Activated naive CD8-positive, alpha-beta T cell treated with anti-CD3 and anti-CD28 coated beads, Interleukin-2, amount 50 U/mL, for 16 hours (primary cell): ENCODE data around the gene PHKG2.
"Not testable (repeated sequence)": the region's sequence is repeated elsewhere in the genome, so short reads cannot be mapped to it uniquely, and the experiment has no call there.

Experiments
- DNase-seq: peaks from one replicate; pipeline ENCODE4 v3.0.0-alpha.2; 2020; ENCODE audit warnings: low read depth, low spot score

PHKG2 gene, protein sequence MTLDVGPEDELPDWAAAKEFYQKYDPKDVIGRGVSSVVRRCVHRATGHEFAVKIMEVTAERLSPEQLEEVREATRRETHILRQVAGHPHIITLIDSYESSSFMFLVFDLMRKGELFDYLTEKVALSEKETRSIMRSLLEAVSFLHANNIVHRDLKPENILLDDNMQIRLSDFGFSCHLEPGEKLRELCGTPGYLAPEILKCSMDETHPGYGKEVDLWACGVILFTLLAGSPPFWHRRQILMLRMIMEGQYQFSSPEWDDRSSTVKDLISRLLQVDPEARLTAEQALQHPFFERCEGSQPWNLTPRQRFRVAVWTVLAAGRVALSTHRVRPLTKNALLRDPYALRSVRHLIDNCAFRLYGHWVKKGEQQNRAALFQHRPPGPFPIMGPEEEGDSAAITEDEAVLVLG

DNA sequence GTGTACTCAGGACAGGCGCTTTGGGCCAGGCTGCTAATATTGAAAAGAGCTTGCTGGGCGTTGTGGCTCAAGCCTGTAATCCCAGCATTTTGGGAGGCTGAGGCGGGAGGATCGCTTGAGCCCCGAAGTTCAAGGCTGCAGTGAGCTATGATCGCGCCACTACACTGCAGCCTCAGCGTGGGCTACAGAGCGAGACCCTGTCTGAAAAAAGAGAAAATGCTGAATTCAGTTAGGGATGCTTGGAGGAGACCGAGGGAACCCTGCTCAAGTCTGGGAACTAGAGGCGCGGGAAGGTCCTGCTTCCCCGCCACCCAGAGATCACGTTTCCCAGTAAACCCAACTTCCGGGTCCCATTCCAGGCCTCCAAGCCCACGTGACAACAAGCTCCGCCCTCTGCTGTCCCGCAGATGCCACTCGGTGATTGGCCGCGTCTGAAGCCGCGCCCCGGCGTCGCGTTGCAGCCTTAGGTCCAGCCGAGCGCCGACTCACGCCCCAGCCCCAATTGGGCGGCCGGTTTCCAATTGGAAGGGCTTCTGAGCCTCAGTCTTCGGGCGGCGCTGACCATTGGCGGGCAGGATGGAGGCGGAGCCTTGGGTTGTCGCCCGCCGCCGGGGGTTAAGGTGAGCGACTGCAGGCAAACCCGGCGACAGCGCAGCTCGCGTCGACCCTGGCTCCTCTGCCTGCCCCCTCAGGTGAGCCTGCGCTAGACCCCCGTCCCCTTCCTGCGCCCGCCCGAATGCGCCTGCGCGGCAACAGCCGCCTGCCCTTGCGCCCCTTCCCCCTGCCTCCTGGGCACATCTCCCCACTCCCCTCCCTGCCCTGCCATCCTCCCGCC lies at the start of gene PHKG2:
Gene PHKG2 (plus strand): TSS at position 627 of the 835 bp plus-strand sequence. CDS start 396 bp downstream, outside the sequence.
- peak; percentile 92 for DNase-seq

DNA sequence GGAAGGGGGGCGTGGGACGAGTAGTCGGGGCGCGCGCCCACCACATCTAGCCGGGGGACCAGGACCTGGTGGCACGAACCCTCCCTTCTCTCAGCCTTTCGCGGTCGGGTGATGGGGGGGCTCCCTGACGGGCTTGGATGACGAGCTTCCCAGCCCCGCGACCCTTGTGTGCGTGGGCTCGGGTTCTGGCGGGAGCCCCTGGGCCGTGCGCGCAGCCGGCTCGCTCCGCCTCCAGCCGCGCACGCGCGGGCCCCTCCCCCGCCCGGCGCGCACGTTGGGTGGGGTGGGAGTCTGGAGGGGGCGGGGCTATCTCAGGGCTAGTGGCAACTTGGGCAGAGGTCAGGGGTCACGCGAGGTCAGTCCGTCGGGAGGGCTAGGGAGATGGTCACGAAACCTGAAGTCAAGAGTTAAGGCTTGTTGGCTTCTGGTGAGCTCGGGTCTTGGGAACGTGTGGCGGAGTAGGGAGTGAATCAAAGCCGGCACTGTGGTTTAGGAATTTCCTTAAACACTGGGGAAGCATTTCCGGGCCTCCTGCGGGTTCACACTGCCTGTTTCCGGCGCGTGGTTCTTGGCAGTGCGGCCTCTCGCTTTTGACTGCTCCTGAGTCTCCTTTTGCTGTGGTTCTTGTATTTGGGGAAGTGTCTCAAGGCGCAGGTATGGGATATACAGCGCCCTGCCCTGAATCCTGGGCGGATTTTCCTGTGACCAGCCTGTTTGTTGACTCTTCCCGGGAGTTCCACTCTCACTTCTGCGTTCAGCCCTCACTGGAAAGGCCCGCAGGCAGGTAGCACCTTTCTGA lies 49.2 kb upstream of the PHKG2 start, which contains the start of gene SRCAP:
Gene SRCAP (plus strand): TSS at position 356 of the 799 bp plus-strand sequence. CDS start 1,654 bp downstream, outside the sequence.
- peak; percentile 62 for DNase-seq

DNA sequence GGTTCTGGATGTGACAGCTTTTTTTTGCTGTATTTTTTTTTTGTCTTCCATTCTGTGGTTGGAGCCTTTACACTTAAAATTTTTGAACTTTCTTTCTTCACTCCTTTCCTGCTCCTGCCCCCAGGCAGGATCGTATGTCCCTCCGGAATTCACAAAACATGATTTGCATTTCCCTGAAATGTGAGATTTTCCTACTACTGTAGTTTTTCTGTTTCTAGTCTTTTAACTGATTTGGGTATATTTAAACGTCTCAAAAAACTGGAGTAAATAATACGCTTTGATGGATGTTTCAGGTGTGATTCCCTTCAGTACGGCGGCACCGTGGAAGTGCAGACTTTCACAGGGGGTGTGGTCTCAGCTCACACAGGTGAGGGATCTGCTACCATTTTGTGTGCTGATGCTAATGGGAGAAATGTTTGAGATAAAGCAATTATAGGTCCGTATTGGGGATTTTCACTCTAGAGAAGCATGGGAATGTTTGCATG lies 48.6 kb upstream of the PHKG2 start:
- DNase-seq, result no peak

DNA sequence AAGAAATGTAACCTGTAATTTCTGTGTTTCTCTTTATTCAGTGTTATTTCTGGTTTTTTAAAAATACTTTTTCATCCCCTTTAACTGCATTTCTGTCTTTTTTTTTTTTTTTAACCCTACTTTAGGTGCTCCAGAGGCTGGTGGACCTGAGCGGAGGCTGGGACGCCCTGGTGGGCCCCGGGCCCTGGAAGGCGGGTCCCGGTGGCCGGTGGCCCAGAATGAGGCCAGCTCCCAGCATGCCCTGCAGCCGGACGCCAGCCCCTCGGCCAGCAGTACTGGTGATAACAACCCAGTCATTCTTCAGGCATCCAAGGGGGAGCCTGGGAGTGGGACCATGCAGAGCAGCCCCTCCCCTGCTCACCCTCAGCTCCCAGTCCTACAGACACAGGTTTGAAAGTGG lies 47.7 kb upstream of the PHKG2 start:
- DNase-seq, result no peak

DNA sequence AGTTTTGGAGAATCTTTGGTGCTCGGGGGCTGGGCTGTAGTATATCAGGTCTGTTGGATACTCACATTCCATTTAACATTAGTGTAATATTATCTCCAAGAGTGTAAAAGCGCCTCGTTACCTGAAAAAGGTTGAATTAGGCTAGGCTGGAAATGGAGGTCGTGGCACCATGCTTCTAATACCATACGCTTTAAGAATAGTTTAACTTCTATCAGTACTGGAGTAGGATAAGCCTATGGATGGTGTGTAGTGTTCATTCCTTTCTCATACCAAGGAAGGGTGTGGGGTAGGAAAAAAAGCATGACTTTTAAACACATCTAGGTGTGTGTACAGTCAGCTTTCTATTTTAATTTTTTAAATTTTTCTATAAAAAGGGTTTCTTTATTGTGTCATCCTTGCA lies 47.3 kb upstream of the PHKG2 start:
- DNase-seq, result no peak

DNA sequence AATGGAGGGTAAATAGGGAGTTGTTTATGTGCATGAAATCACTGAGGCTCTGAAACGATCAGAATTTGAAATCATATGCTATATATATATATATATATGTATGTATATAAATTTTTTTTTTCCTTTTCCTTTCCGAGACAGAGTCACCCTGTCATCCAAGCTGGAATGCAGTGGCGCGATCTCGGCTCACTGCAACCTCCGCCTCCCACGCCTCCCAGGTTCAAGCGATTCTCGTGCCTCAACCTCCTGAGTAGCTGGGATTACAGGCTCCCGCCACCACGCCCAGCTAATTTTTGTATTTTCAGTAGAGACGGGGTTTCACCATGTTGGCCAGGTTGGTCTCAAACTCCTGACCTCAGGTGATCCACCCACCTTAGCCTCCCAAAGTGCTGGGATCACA lies 45.2 kb upstream of the PHKG2 start:
- DNase-seq, result not testable (repeated sequence)

DNA sequence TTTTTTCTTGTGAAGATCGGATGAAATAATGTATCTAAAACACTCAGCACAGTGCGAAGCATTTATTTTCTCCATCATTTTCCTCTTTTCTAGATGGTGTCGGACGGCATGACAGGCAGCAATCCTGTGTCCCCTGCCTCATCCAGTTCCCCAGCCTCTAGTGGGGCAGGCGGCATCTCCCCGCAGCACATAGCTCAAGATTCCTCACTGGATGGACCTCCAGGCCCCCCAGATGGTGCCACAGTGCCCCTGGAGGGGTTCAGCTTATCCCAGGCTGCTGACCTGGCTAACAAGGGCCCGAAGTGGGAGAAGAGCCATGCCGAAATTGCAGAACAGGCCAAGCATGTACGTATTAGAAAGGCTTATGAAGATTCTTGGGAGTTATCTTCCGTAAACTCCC lies 44.3 kb upstream of the PHKG2 start:
- no peak for DNase-seq

DNA sequence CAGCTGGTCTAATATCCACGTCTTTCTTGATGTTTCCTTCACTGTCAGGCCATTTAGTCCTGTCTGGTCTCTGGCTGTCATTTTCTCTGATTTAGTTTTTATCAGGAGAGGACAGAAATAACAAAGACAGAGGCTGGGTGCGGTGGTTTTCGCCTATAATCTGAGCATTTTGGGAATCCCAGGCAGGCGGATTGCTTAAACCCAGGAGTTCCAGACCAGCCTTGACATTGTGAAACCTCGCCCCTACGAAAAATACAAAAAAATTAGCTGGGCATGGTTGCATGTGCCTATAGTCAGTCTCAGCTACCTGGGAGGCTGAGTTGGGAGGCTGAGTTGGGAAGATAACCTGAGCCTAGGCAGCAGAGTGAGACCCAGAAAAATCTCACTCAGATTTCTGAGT lies 42.2 kb upstream of the PHKG2 start:
- DNase-seq, result no peak

DNA sequence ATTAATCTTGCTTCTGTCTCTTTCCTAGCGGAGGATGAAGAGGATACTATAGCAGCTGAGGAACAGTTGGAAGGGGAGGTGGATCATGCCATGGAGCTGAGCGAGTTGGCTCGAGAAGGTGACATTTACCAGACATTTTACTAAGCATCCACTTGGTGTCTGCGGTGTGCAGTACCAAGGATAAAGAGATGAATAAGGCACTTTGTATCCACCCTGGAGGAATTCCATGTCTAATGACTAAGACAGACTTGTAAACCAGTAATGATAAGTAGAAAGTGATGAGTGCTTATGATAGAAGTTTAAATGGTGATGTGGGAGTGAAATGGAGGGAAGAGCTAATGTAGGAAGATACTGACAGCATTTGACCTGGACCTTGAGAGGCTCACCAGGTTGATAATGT lies 37.3 kb upstream of the PHKG2 start:
- DNase-seq, result no peak

DNA sequence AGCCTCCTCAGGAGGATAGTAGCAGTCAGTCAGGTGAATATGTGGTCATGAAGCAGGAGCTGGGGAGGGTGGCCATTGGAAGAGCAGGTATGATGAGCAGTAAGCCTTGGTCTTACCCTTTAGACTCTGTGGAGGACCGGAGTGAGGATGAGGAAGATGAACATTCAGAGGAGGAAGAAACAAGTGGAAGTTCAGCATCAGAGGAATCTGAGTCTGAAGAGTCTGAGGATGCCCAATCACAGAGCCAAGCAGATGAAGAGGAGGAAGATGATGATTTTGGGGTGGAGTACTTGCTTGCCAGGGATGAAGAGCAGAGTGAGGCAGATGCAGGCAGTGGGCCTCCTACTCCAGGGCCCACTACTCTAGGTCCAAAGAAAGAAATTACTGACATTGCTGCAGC lies 36.5 kb upstream of the PHKG2 start:
- DNase-seq, result no peak

DNA sequence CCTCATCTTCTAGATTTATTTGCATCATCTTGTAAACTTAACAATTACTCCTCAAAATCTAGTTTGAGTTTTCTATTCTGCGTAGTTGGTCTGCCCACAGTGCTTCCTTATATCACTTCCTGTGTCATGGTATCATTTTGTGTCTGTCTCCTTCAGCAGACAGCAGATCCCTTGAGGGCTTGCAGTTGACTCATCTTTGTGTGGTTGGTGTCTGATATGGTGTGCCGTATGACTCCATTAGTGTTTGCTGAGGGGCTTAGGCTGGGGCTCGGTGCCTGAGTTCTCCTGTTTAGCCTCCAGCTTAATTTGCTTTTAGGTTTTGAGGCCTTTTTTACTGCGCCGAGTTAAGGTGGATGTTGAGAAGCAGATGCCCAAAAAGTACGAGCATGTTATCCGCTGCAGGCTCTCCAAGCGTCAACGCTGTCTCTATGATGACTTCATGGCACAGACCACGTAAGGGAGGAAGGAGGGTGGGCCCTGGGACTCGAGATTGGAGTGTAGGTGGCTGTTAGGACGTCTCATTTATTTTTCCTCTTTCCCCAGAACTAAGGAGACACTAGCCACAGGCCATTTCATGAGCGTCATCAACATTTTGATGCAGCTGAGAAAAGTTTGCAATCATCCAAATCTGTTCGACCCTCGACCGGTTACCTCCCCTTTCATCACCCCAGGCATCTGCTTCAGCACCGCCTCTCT lies 32.3 kb upstream of the PHKG2 start:
- DNase-seq, result no peak

DNA sequence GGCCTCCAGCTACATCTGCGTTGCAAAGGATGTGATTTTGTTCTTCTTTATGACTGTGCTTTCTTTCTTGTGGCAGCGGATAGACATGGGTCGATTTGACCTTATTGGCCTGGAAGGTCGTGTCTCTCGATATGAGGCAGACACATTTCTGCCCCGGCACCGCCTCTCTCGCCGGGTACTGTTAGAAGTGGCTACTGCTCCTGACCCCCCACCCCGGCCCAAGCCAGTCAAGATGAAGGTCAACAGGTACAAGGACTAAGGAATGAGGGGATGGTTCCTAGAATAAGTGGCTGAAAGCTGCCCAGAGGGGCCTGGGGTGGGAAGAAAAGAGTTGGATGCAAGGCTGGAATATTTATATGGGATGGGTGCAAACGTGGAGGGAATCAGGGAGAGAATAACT lies 28.1 kb upstream of the PHKG2 start:
- no peak for DNase-seq

DNA sequence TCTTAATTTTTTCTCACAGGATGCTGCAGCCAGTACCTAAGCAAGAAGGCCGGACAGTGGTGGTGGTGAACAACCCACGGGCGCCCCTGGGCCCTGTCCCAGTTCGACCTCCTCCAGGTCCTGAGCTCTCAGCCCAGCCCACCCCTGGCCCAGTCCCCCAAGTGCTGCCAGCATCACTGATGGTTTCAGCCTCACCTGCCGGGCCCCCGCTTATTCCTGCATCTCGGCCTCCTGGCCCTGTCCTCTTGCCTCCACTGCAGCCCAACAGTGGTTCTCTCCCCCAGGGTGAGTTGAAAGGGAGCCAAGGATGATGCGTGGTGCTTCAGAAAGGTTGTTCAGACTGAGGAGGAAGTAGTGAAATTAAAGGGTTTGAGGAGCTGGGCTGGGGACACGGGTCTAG lies 27.5 kb upstream of the PHKG2 start:
- no peak for DNase-seq

DNA sequence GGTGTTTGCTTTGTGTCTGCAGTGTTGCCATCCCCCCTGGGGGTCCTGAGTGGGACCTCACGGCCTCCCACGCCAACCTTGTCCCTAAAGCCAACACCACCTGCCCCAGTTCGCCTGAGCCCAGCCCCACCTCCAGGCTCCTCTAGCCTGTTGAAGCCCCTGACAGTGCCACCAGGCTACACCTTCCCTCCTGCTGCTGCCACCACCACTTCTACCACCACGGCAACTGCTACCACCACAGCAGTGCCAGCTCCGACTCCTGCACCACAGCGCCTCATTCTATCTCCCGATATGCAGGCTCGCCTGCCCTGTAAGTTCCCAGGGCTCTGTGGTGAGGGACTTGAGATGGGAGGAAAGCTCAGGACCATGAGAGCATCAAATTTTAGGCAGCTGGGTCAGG lies 27.1 kb upstream of the PHKG2 start:
- no peak for DNase-seq

DNA sequence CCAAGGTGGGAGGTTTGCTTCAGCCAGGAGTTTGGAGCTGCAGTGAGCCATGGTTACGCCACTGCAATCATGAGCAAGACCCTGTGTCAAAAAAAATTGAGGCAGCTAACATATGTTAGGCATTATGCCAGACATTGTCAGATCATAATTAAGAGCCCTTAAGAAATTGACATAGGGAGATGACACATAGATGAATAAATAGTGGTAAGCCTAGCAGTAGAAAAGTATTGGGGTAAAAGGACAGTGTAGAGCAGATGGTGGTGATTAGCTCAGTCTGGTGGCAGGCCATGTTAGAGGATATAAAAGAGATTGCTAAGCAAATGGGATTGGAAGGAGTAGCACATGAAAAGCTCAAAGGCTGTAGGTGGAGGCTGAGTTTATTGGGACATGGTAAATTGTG lies 26.6 kb upstream of the PHKG2 start:
- no peak for DNase-seq

DNA sequence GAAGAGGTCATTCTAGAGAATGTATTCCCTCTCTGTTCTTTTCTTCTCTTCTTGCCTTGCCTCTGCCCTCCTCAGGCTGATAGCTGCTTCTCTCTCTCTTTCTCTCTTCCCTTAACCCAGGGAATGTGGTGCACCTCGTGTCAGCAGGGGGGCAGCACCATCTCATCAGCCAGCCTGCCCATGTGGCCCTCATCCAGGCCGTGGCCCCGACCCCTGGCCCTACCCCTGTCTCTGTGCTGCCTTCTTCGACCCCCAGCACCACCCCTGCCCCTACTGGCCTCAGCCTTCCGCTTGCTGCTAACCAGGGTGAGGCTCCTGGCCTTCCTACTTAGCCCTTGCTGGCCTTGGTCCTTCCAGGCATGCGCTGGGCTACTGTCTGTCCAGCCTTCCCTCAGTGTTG lies 25.8 kb upstream of the PHKG2 start:
- DNase-seq, result no peak

DNA sequence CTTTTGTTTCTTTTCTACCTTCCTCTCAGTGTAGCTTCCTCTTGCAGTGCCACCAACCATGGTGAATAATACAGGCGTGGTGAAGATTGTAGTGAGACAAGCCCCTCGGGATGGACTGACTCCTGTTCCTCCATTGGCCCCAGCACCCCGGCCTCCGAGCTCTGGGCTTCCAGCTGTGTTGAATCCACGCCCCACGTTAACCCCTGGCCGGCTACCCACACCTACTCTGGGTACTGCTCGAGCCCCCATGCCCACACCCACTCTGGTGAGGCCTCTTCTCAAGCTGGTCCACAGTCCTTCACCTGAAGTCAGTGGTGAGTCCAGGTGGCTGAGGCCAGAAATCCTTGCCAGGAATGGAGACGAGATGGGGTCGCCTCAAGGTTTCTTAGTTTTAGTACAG lies 25.3 kb upstream of the PHKG2 start:
- no peak for DNase-seq

DNA sequence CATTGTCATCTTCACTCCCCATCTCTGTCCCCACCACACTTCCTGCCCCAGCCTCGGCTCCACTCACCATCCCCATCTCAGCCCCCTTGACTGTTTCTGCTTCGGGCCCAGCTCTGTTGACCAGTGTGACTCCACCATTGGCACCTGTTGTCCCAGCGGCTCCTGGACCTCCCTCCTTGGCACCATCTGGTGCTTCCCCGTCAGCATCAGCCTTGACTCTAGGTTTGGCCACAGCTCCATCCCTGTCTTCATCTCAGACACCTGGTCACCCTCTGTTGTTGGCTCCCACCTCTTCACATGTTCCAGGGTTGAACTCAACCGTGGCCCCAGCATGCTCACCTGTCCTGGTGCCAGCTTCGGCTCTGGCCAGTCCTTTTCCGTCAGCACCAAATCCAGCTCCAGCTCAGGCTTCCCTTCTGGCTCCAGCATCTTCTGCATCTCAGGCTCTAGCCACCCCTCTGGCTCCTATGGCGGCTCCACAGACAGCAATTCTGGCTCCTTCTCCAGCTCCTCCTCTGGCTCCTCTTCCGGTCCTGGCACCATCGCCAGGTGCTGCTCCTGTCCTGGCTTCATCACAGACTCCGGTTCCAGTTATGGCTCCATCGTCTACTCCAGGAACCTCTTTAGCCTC lies 24.4 kb upstream of the PHKG2 start:
- DNase-seq, result no peak

DNA sequence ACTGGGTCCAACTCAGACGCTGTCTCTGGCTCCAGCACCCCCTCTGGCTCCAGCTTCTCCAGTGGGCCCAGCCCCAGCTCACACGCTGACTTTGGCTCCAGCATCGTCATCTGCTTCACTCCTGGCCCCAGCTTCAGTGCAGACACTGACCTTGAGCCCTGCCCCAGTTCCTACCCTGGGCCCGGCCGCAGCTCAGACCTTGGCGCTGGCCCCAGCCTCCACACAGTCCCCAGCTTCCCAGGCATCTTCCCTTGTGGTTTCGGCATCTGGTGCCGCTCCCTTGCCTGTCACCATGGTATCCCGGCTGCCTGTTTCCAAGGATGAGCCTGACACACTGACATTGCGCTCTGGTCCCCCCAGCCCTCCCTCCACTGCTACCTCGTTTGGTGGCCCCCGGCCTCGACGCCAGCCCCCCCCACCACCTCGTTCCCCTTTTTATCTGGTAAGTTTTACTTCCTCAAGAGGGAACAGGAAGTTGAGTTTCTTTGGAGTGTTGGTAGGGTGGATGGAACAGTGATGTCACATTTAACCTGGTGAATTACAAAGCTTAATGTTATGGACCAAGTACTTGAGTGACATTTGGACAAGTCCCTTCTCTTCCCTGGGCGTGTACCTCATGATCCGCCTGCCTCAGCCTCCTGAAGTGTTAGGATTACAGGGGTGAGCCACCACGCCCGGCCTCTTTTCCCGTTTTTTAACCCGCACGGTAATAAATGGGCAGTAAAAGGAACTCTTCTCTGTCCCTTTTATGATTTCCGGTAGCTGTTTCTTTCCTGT lies 23.4 kb upstream of the PHKG2 start:
- no peak for DNase-seq

DNA sequence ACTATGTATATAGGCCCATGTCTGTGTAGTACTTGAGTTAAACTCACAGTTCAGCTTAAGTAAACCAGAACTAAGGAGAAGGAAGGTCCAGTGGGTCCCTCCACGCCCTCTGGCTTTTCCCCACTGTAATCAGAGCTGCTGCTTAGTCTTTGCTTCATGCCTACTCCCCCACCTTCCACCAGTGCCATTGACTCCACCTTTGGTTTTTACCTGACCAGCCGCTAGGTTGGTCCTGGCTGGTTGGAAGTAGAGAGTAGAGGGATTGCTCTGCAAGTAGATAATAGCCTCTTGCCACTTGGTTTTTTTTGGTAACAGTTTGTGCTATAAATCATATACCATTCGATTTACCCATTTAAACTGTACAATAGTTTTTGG lies 22.8 kb upstream of the PHKG2 start:
- DNase-seq, result no peak
